ENCODE measurements around the gene POU2AF2.
"Not testable (repeated sequence)": the region's sequence is repeated elsewhere in the genome, so short reads cannot be mapped to it uniquely, and the experiment has no call there.

POU2AF2 gene

GRCh38 chr11:111291764-111292163 is 46.2 kb downstream of the POU2AF2 start:
- no peak overlapping the region for H3K4me3 ChIP-seq (replicated peaks; ENCODE audit: insufficient read depth, low read length)

GRCh38 chr11:111292408-111292807 is 46.9 kb downstream of the POU2AF2 start:
- DNase-seq (ENCODE audit: low read depth in 1 of 2, low spot score in 1 of 2); H3K4me3 ChIP-seq (replicated peaks; ENCODE audit: insufficient read depth, low read length); H3K27me3 ChIP-seq (ENCODE audit: insufficient read depth, poor library complexity, severe bottlenecking); H3K27ac ChIP-seq (replicated peaks): not testable (repeated sequence)

More at GRCh38 chr11:111291764-111292163, 46.2 kb downstream of the POU2AF2 start:
- Histone ChIP-seq H3K27ac (replicated peaks) (no peak overlapping the region), H3K27me3 (ENCODE audit: insufficient read depth, poor library complexity, severe bottlenecking) (peaks cover 2% of the 10 kb centered on the region)
- no peak for DNase-seq (ENCODE audit: low read depth in 1 of 2, low spot score in 1 of 2)
- TF ChIP-seq GABPA (IDR thresholded peaks at IDR 0.05; ENCODE audit: low read depth) (no peak), SPI1 (IDR thresholded peaks at IDR 0.05; ENCODE audit: borderline replicate concordance, low read depth) (no peak), POLR2AphosphoS5 (IDR thresholded peaks at IDR 0.05; ENCODE audit: low read depth) (no peak)
- TF ChIP-seq, protein P1, sequence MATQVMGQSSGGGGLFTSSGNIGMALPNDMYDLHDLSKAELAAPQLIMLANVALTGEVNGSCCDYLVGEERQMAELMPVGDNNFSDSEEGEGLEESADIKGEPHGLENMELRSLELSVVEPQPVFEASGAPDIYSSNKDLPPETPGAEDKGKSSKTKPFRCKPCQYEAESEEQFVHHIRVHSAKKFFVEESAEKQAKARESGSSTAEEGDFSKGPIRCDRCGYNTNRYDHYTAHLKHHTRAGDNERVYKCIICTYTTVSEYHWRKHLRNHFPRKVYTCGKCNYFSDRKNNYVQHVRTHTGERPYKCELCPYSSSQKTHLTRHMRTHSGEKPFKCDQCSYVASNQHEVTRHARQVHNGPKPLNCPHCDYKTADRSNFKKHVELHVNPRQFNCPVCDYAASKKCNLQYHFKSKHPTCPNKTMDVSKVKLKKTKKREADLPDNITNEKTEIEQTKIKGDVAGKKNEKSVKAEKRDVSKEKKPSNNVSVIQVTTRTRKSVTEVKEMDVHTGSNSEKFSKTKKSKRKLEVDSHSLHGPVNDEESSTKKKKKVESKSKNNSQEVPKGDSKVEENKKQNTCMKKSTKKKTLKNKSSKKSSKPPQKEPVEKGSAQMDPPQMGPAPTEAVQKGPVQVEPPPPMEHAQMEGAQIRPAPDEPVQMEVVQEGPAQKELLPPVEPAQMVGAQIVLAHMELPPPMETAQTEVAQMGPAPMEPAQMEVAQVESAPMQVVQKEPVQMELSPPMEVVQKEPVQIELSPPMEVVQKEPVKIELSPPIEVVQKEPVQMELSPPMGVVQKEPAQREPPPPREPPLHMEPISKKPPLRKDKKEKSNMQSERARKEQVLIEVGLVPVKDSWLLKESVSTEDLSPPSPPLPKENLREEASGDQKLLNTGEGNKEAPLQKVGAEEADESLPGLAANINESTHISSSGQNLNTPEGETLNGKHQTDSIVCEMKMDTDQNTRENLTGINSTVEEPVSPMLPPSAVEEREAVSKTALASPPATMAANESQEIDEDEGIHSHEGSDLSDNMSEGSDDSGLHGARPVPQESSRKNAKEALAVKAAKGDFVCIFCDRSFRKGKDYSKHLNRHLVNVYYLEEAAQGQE (IDR thresholded peaks at IDR 0.05; ENCODE audit: insufficient replicate concordance, low read depth): no peak
- TF ChIP-seq, protein P2, sequence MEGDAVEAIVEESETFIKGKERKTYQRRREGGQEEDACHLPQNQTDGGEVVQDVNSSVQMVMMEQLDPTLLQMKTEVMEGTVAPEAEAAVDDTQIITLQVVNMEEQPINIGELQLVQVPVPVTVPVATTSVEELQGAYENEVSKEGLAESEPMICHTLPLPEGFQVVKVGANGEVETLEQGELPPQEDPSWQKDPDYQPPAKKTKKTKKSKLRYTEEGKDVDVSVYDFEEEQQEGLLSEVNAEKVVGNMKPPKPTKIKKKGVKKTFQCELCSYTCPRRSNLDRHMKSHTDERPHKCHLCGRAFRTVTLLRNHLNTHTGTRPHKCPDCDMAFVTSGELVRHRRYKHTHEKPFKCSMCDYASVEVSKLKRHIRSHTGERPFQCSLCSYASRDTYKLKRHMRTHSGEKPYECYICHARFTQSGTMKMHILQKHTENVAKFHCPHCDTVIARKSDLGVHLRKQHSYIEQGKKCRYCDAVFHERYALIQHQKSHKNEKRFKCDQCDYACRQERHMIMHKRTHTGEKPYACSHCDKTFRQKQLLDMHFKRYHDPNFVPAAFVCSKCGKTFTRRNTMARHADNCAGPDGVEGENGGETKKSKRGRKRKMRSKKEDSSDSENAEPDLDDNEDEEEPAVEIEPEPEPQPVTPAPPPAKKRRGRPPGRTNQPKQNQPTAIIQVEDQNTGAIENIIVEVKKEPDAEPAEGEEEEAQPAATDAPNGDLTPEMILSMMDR (IDR thresholded peaks at IDR 0.05; ENCODE audit: insufficient read depth, low read length): no peak

- peaks cover 18% of the 10 kb centered on the region for H3K27me3 ChIP-seq (ENCODE audit: insufficient read depth, poor library complexity, severe bottlenecking)
- DNase-seq (ENCODE audit: low read depth in 1 of 2, low spot score in 1 of 2): no peak
- H3K27ac ChIP-seq (replicated peaks): no peak overlapping the region
Measured at GRCh38 chr11:111296196-111296595, 50.7 kb downstream of the POU2AF2 start.

DNA sequence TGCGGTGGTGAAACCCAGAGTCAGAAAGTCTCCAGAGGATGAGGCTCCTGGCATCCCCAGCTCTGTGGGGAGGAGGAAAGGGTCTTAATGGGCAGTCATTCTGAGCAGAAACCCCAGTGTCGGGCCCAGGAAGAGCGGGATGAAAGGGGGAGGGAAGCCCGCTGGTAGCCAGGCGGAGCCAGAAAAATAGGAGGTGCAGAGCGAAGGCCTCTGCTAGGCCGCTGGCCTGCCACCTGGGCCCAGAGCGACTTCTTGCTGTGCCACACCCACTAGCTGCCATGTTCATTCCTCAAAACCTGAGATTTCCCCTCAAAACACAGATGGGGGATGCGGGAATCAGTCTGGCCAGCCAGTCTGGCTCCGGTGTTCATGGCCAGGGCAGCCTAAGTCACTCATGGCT is 52.2 kb downstream of the POU2AF2 start:
- Histone ChIP-seq H3K4me3 (replicated peaks; ENCODE audit: insufficient read depth, low read length) (no peak overlapping the region), H3K27me3 (ENCODE audit: insufficient read depth, poor library complexity, severe bottlenecking) (peaks cover 18% of the 10 kb centered on the region), H3K27ac (replicated peaks) (no peak overlapping the region)
- TF ChIP-seq GABPA (IDR thresholded peaks at IDR 0.05; ENCODE audit: low read depth): no peak
- TF ChIP-seq, protein P1 (IDR thresholded peaks at IDR 0.05; ENCODE audit: insufficient replicate concordance, low read depth): no peak
- TF ChIP-seq, protein P2 (IDR thresholded peaks at IDR 0.05; ENCODE audit: insufficient read depth, low read length): no peak
- no peak for DNase-seq (ENCODE audit: low read depth in 1 of 2, low spot score in 1 of 2)

More at GRCh38 chr11:111296196-111296595, 50.7 kb downstream of the POU2AF2 start:
- TF ChIP-seq SPI1 (IDR thresholded peaks at IDR 0.05; ENCODE audit: borderline replicate concordance, low read depth): no peak
- no peak for TF ChIP-seq GABPA (IDR thresholded peaks at IDR 0.05; ENCODE audit: low read depth)
- TF ChIP-seq, protein P2 (IDR thresholded peaks at IDR 0.05; ENCODE audit: insufficient read depth, low read length): no peak
- TF ChIP-seq POLR2AphosphoS5 (IDR thresholded peaks at IDR 0.05; ENCODE audit: low read depth): no peak
- TF ChIP-seq, protein P1 (IDR thresholded peaks at IDR 0.05; ENCODE audit: insufficient replicate concordance, low read depth): no peak
- H3K4me3 ChIP-seq (replicated peaks; ENCODE audit: insufficient read depth, low read length): no peak overlapping the region

Data from HL-60 (cell line).